A673 (cell line): ENCODE results near the gene HIP1R. TPM values are rescaled to one million over a fixed set of nuclear protein-coding genes. Genes with fewer than 3 reads are reported as not detected.

ENCODE experiments used
- BruUV-seq: library from RNA; stranded (reverse); fragments of 400-500 nt; replicated peaks from 2 replicates; lab custom pipeline; 2021; lab: Mats Ljungman, UMichigan
- CTCF ChIA-PET: fragments of 300-600 bp; sonication (Branson Sonifier 250); formaldehyde crosslinking; loops from one replicate; lab custom pipeline; 2022; ENCODE audit warnings: antibody characterized with exemption; lab: Charles Lee
- POLR2A ChIA-PET: fragments of 300-600 bp; sonication (Branson Sonifier 250); formaldehyde crosslinking; loops from one replicate; lab custom pipeline; 2022; ENCODE audit warnings: antibody characterized with exemption; ENCODE audit not compliant: low non-redundant PET; lab: Charles Lee
- DNase-seq: peaks from one replicate; pipeline ENCODE4 v3.0.0-alpha.2; 2015; ENCODE audit warnings: low spot score
- H3K27ac ChIP-seq: fragments of 200-600 bp; sonication (generic); 2 replicates; pipeline ENCODE4 v1.5.1; 2016; ENCODE audit warnings: mixed run types, low read depth, mild to moderate bottlenecking, mixed read lengths, antibody characterized with exemption, low read length; ENCODE audit not compliant: poor library complexity, severe bottlenecking
- H3K27me3 ChIP-seq: fragments of 200-600 bp; sonication (generic); replicated peaks from 2 replicates; pipeline ENCODE4 v1.6.1; 2017; ENCODE audit warnings: mixed run types, low read depth, mild to moderate bottlenecking, mixed read lengths, antibody characterized with exemption, low read length; ENCODE audit not compliant: insufficient read depth, poor library complexity
- H3K36me3 ChIP-seq: fragments of 200-600 bp; sonication (generic); 2 replicates; pipeline ENCODE4 v1.6.1; 2016; ENCODE audit warnings: mixed run types, mild to moderate bottlenecking, mixed read lengths, antibody characterized with exemption, low read length; ENCODE audit not compliant: insufficient read depth, poor library complexity, severe bottlenecking
- H3K4me1 ChIP-seq: fragments of 200-600 bp; sonication (generic); 2 replicates; pipeline ENCODE4 v1.6.1; 2017; ENCODE audit warnings: mixed run types, mild to moderate bottlenecking, mixed read lengths, antibody characterized with exemption, low read length; ENCODE audit not compliant: insufficient read depth, poor library complexity, severe bottlenecking
- H3K4me3 ChIP-seq: fragments of 200-600 bp; sonication (generic); 2 replicates; pipeline ENCODE4 v1.5.1; 2016; ENCODE audit warnings: low read depth, mixed run types, mild to moderate bottlenecking, mixed read lengths, low read length; ENCODE audit not compliant: poor library complexity, severe bottlenecking
- H3K9me3 ChIP-seq: fragments of 200-600 bp; sonication (generic); 2 replicates; pipeline ENCODE4 v1.6.1; 2016; ENCODE audit warnings: mixed run types, low read depth, mild to moderate bottlenecking, mixed read lengths, antibody characterized with exemption, low read length; ENCODE audit not compliant: poor library complexity, severe bottlenecking
- EZH2 ChIP-seq: fragments of 200-600 bp; sonication (generic); IDR thresholded peaks from 2 replicates; pipeline ENCODE4 v1.6.1; 2017; ENCODE audit warnings: borderline replicate concordance, low read depth, mild to moderate bottlenecking, mixed read lengths, antibody characterized with exemption, low read length; ENCODE audit not compliant: poor library complexity, severe bottlenecking
- intact Hi-C: fragments of 100-400 bp; cut with micrococcal nuclease; formaldehyde crosslinking; loops from one replicate; pipeline ENCODE4 v1.10.0; 2022; ENCODE audit not compliant: unreplicated experiment
- total RNA-seq: library from RNA; stranded (reverse); gene quantifications from 2 replicates; pipeline ENCODE4 v1.2.3, GENCODE V29; 2021
- TF ChIP-seq, protein P1 (sequence below): fragments of 300-800, 200-600 bp; sonication (generic); conservative IDR thresholded peaks from 2 replicates; pipeline ENCODE4 v1.5.1; 2017; ENCODE audit warnings: low read depth, mild to moderate bottlenecking, antibody characterized with exemption, low read length, moderate library complexity, mixed read lengths

The HIP1R gene
- total RNA-seq, 1 experiment from 2014 or later: 30.4 TPM

DNA sequence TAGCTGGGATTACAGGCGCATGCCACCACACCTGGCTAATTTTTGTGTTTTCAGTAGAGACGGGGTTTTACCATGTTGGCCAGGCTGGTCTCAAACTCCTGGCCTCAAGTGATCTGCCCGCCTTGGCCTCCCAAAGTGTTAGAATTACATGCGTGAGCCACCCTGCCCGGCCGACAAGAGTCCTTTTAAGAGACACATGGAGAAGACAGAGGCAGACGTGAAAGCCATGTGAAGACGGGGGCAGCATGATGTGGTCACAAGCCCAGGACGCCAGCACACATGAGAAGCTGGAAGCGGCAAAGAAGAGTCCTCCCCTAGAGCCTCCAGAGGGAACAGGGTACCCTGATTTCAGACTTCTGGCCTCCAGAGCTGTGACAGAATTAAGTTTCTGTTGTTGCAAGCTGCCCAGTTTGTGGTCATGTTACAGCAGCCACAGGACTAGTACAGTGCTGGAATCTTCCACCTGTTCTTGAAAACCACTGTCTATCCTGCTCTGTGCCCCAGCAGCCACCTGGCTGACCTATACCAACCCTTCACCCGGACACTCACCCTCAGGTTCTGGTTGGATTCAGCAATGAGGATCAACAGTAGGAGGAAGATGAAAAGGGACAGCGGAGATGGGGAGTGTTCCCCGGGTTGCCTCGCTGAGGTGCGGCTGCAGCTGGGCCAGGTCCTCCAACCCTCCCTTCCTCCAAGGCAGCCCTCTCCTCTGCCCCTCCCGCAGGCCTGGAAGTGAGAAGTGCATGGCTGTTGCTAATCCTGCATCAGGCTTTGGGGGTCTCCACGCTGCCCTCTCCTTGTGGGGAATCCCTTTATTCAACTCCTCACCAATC, 43.7 kb downstream of the HIP1R start:
- intact Hi-C loops: loop anchor here (10.0 kb wide), 1 partner anchor 356 kb away; the partner anchor contains the start of genes MPHOSPH9 and MTRFR
- Histone ChIP-seq H3K4me3 (no peak overlapping the region), H3K27ac (no peak overlapping the region), H3K4me1 (peaks cover 41% of the 10 kb centered on the region), H3K36me3 (no peaks in the 10 kb centered on the region), H3K27me3 (no peaks in the 10 kb centered on the region), H3K9me3 (no peaks in the 10 kb centered on the region)
- CTCF ChIA-PET: no interaction called here
- POLR2A ChIA-PET: no interaction called here
- DNase-seq: no peak
- TF ChIP-seq, protein P1, sequence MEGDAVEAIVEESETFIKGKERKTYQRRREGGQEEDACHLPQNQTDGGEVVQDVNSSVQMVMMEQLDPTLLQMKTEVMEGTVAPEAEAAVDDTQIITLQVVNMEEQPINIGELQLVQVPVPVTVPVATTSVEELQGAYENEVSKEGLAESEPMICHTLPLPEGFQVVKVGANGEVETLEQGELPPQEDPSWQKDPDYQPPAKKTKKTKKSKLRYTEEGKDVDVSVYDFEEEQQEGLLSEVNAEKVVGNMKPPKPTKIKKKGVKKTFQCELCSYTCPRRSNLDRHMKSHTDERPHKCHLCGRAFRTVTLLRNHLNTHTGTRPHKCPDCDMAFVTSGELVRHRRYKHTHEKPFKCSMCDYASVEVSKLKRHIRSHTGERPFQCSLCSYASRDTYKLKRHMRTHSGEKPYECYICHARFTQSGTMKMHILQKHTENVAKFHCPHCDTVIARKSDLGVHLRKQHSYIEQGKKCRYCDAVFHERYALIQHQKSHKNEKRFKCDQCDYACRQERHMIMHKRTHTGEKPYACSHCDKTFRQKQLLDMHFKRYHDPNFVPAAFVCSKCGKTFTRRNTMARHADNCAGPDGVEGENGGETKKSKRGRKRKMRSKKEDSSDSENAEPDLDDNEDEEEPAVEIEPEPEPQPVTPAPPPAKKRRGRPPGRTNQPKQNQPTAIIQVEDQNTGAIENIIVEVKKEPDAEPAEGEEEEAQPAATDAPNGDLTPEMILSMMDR: no peak
- TF ChIP-seq EZH2: no peak
- BruUV-seq: no TSS peak

DNA sequence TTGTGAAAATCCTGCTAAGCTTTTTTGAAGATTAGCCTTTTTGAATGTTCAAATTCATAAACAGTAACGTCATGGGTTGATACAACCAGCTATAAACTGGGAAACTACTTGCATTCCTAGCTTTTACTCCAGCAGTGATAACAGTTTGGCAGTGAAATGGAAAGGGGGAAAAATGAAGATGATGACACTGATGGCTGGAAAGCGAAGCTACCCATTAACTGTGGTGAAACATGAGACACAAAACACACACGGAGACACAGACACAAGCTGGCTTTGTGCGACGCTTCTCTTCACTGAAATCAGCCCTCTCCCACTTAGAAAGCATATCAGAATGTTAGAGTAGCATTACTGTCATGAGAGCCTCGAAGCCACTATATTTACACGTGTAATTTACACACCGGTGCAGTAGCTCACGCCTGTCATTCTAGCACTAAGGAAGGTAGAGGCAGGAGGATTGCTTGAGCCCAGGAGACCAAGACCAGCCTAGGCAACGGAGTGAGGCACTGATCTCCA, 45.0 kb downstream of the HIP1R start:
- no TSS peak for BruUV-seq
- POLR2A ChIA-PET: interaction anchor here (0.6 kb wide), 1 partner anchor 894 kb away, joined by 3 read pairs; no protein-coding TSS in a partner anchor
- no peaks in the 10 kb centered on the region for H3K27me3 ChIP-seq
- DNase-seq: no peak
- CTCF ChIA-PET: interaction anchor here (0.6 to 1.0 kb wide), 4 partner anchors 8 to 1684 kb away, joined by 3 to 4 read pairs (median 3); no protein-coding TSS in a partner anchor
- intact Hi-C loops: no loop called here
- no peak for TF ChIP-seq EZH2
- TF ChIP-seq, protein P1: no peak
- H3K4me1 ChIP-seq: peaks cover 43% of the 10 kb centered on the region
- no peaks in the 10 kb centered on the region for H3K9me3 ChIP-seq
- peak overlapping the region; percentile 55 for H3K27ac ChIP-seq
- no peaks in the 10 kb centered on the region for H3K36me3 ChIP-seq
- no peak overlapping the region for H3K4me3 ChIP-seq

DNA sequence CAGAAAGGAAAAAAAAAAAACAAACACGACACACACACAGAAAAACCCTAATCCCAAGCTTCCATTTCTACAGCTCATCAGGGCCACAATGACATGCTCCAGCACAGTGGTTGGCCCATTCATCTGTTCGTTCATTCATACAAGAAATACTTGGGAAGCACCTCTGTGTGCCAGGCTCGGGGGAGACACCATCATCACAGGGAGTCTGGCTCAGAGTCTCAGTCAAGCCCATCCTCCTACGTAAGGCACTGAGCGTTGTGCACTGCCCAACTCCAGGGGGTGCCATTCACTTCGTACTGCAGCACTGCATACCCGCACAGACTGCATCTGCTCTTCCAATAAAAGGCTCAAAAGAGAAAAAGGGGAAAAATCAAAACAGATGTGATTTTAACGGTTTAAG, 45.4 kb downstream of the HIP1R start:
- intact Hi-C loops: no loop called here
- no peak overlapping the region for H3K4me3 ChIP-seq
- no peaks in the 10 kb centered on the region for H3K27me3 ChIP-seq
- peak overlapping the region; percentile 55 for H3K27ac ChIP-seq
- no peaks in the 10 kb centered on the region for H3K36me3 ChIP-seq
- DNase-seq: peak; percentile 87
- ChIA-PET CTCF (interaction anchor here (0.6 to 1.0 kb wide), 4 partner anchors 9 to 1683 kb away, joined by 3 to 4 read pairs (median 3); no protein-coding TSS in a partner anchor), POLR2A (interaction anchor here (0.6 kb wide), 1 partner anchor 894 kb away, joined by 3 read pairs; no protein-coding TSS in a partner anchor)
- TF ChIP-seq EZH2: no peak
- TF ChIP-seq, protein P1: peak; percentile 85
- BruUV-seq: no TSS peak
- H3K4me1 ChIP-seq: peaks cover 38% of the 10 kb centered on the region
- H3K9me3 ChIP-seq: no peaks in the 10 kb centered on the region
